ENCODE results near the gene AMN. TPM values are rescaled to one million over a fixed set of nuclear protein-coding genes. Genes with fewer than 3 reads are reported as not detected.
"Not testable (repeated sequence)": the region's sequence is repeated elsewhere in the genome, so short reads cannot be mapped to it uniquely, and the experiment has no call there.

AMN gene
- total and polyA plus RNA-seq, 2 donors from 2014 or later: 58.0 to 121 TPM

GRCh38 chr14:102875652-102876051 lies 46.8 kb upstream of the AMN start:
- no peak for FAIRE-seq
- peaks cover 2 to 24% (median 7%) of the 10 kb centered on the region in 3 donors for H3K36me3 ChIP-seq (ENCODE audit: control insufficient read depth in 2 of 3, insufficient read depth in 3 of 3, low read length in 3 of 3)
- peaks cover 0 to 8% (median 6%) of the 10 kb centered on the region in 3 donors for H3K4me1 ChIP-seq (ENCODE audit: control insufficient read depth in 2 of 3, insufficient read depth in 2 of 3, low read depth in 1 of 3, low read length in 3 of 3)
- H3K27me3 ChIP-seq (ENCODE audit: control insufficient read depth, insufficient read depth, low read length): no peaks in the 10 kb centered on the region
- no peak overlapping the region for H3K9ac ChIP-seq (ENCODE audit: low read length in 3 of 3)
- TF ChIP-seq CTCF (IDR thresholded peaks at IDR 0.05; ENCODE audit: borderline replicate concordance, extremely low read depth, insufficient read depth): no peak
- no peaks in the 10 kb centered on the region for H3K9me3 ChIP-seq (ENCODE audit: control insufficient read depth in 2 of 3, insufficient read depth in 1 of 3, low read length in 3 of 3)
- intact Hi-C loops (cut with DNase I): no loop called here
- no peak overlapping the region for H3K27ac ChIP-seq (ENCODE audit: low read depth in 2 of 2, low read length in 2 of 2)
- DNase-seq: no peak
- no peak overlapping the region for H3K4me3 ChIP-seq (ENCODE audit: low read length in 3 of 3)

- H3K9me3 ChIP-seq (ENCODE audit: control insufficient read depth in 2 of 3, insufficient read depth in 1 of 3, low read length in 3 of 3); H3K27me3 ChIP-seq (ENCODE audit: control insufficient read depth, insufficient read depth, low read length); intact Hi-C loops (cut with DNase I); FAIRE-seq; H3K27ac ChIP-seq (ENCODE audit: low read depth in 2 of 2, low read length in 2 of 2); H3K4me1 ChIP-seq (ENCODE audit: control insufficient read depth in 2 of 3, insufficient read depth in 2 of 3, low read depth in 1 of 3, low read length in 3 of 3); H3K9ac ChIP-seq (ENCODE audit: low read length in 3 of 3); DNase-seq; H3K4me3 ChIP-seq (ENCODE audit: low read length in 3 of 3): not testable (repeated sequence)
- peaks cover 2 to 14% (median 6%) of the 10 kb centered on the region in 3 donors for H3K36me3 ChIP-seq (ENCODE audit: control insufficient read depth in 2 of 3, insufficient read depth in 3 of 3, low read length in 3 of 3)
Observed at GRCh38 chr14:102877511-102877910, 45.0 kb upstream of the AMN start.

GRCh38 chr14:102878174-102878969 lies 44.1 kb upstream of the AMN start:
- Histone ChIP-seq H3K36me3 (ENCODE audit: control insufficient read depth in 2 of 3, insufficient read depth in 3 of 3, low read length in 3 of 3) (peaks cover 2 to 14% (median 6%) of the 10 kb centered on the region in 3 donors), H3K4me1 (ENCODE audit: control insufficient read depth in 2 of 3, insufficient read depth in 2 of 3, low read depth in 1 of 3, low read length in 3 of 3) (no peaks in the 10 kb centered on the region), H3K27me3 (ENCODE audit: control insufficient read depth, insufficient read depth, low read length) (no peaks in the 10 kb centered on the region), H3K27ac (ENCODE audit: low read depth in 2 of 2, low read length in 2 of 2) (no peak overlapping the region), H3K4me3 (ENCODE audit: low read length in 3 of 3) (no peak overlapping the region), H3K9me3 (ENCODE audit: control insufficient read depth in 2 of 3, insufficient read depth in 1 of 3, low read length in 3 of 3) (no peaks in the 10 kb centered on the region), H3K9ac (ENCODE audit: low read length in 3 of 3) (no peak overlapping the region)
- DNase-seq (no peak), FAIRE-seq (no peak)
- no peak for TF ChIP-seq CTCF (IDR thresholded peaks at IDR 0.05; ENCODE audit: borderline replicate concordance, extremely low read depth, insufficient read depth)
- intact Hi-C loops (cut with DNase I): no loop called here

- no peak for DNase-seq
- Histone ChIP-seq H3K36me3 (ENCODE audit: control insufficient read depth in 2 of 3, insufficient read depth in 3 of 3, low read length in 3 of 3) (peaks cover 2 to 14% (median 6%) of the 10 kb centered on the region in 3 donors), H3K9me3 (ENCODE audit: control insufficient read depth in 2 of 3, insufficient read depth in 1 of 3, low read length in 3 of 3) (no peaks in the 10 kb centered on the region), H3K27ac (ENCODE audit: low read depth in 2 of 2, low read length in 2 of 2) (no peak overlapping the region), H3K4me1 (ENCODE audit: control insufficient read depth in 2 of 3, insufficient read depth in 2 of 3, low read depth in 1 of 3, low read length in 3 of 3) (no peaks in the 10 kb centered on the region), H3K4me3 (ENCODE audit: low read length in 3 of 3) (no peak overlapping the region), H3K27me3 (ENCODE audit: control insufficient read depth, insufficient read depth, low read length) (no peaks in the 10 kb centered on the region), H3K9ac (ENCODE audit: low read length in 3 of 3) (no peak overlapping the region)
- FAIRE-seq: no peak
- intact Hi-C loops (cut with DNase I): no loop called here
- TF ChIP-seq CTCF (IDR thresholded peaks at IDR 0.05; ENCODE audit: borderline replicate concordance, extremely low read depth, insufficient read depth): no peak
Observed at GRCh38 chr14:102878970-102879460, 43.4 kb upstream of the AMN start.

Data from kidney (tissue), 14 donors.